Erythroblast (primary cell): ENCODE results near the gene FOCAD.

Experiments used
- GATA1 ChIP-seq: IDR thresholded peaks from 2 replicates; pipeline ENCODE4 v1.6.1; 2011; ENCODE audit warnings: low read depth, mild to moderate bottlenecking, control low read depth, low read length, moderate library complexity
- POLR2A ChIP-seq: IDR thresholded peaks from 2 replicates; pipeline ENCODE4 v1.6.1; 2011; ENCODE audit warnings: mild to moderate bottlenecking, low read length

DNA sequence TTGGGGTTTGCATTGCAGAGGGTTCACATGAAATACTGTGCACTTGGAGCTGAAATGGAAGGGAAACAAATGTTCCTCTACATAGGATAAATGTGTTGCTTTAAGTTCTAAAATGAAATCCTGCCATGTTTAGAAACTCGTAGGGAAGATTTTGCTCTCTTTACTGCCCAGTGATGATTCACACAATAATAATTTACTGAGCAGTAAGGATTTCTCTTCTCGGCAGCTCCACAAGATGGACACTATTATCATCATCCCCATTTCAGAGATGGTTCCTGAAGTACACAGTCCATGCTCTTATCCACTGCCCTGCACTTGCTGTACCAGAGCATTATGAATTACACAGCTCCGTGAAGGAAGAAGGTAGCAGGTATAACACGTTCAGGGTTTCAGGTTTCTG is 343.2 kb downstream of the FOCAD start:
- TF ChIP-seq POLR2A: no peak
- no peak for TF ChIP-seq GATA1
